GM21526 (cell line): ENCODE measurements around the gene DLGAP1.

Experiments
- ATAC-seq: cut with Tn5 transposase; IDR thresholded peaks from one replicate; pipeline ENCODE4 v1.9.1; 2021; ENCODE audit warnings: moderate library complexity; ENCODE audit not compliant: unreplicated experiment, low FRiP score

Gene DLGAP1

GRCh38 chr18:3914109-3914508 is 541.0 kb downstream of the DLGAP1 start:
- no peak for ATAC-seq

- no peak for ATAC-seq
Observed at GRCh38 chr18:3912705-3913104, 542.4 kb downstream of the DLGAP1 start.

- no peak for ATAC-seq
Observed at GRCh38 chr18:3911413-3911812, 543.7 kb downstream of the DLGAP1 start.

- no peak for ATAC-seq
Observed at GRCh38 chr18:3910512-3910911, 544.6 kb downstream of the DLGAP1 start.

- no peak for ATAC-seq
Observed at GRCh38 chr18:3907955-3908354, 547.2 kb downstream of the DLGAP1 start.

GRCh38 chr18:3906116-3906750 is 548.9 kb downstream of the DLGAP1 start:
- ATAC-seq, result no peak

- no peak for ATAC-seq
Observed at GRCh38 chr18:3903337-3903736, 551.8 kb downstream of the DLGAP1 start.

GRCh38 chr18:3902676-3903075 is 552.4 kb downstream of the DLGAP1 start:
- ATAC-seq, result no peak

GRCh38 chr18:3901811-3902210 is 553.3 kb downstream of the DLGAP1 start:
- no peak for ATAC-seq

- ATAC-seq, result no peak
Observed at GRCh38 chr18:3901042-3901441, 554.1 kb downstream of the DLGAP1 start.

GRCh38 chr18:3900327-3900726 is 554.8 kb downstream of the DLGAP1 start:
- no peak for ATAC-seq

- no peak for ATAC-seq
Observed at GRCh38 chr18:3898861-3899613, 556.1 kb downstream of the DLGAP1 start.

GRCh38 chr18:3892152-3892551 is 563.0 kb downstream of the DLGAP1 start:
- no peak for ATAC-seq

- ATAC-seq, result no peak
Observed at GRCh38 chr18:3891245-3891644, 563.9 kb downstream of the DLGAP1 start.

GRCh38 chr18:3889803-3890202 is 565.3 kb downstream of the DLGAP1 start:
- ATAC-seq, result no peak

GRCh38 chr18:3889121-3889520 is 566.0 kb downstream of the DLGAP1 start:
- ATAC-seq, result no peak

- ATAC-seq, result no peak
Observed at GRCh38 chr18:3886575-3887322, 568.4 kb downstream of the DLGAP1 start.

- peak; percentile 71 for ATAC-seq
Observed at GRCh38 chr18:3885209-3885792, 569.8 kb downstream of the DLGAP1 start.

GRCh38 chr18:3879836-3880120 is 575.3 kb downstream of the DLGAP1 start:
- ATAC-seq, result no peak

GRCh38 chr18:3879114-3879835 is 575.8 kb downstream of the DLGAP1 start:
- ATAC-seq, result no peak

- no peak for ATAC-seq
Observed at GRCh38 chr18:3878401-3878800, 576.7 kb downstream of the DLGAP1 start.
